OCI-LY1 (cell line): ENCODE results near the gene LRCH3.

Source experiments
- CTCF ChIP-seq: fragments of 200-600 bp; sonication (generic), shearing (Covaris generic); IDR thresholded peaks from 2 replicates; pipeline ENCODE4 v1.5.1; 2017; ENCODE audit warnings: mild to moderate bottlenecking, antibody characterized with exemption, low read length, moderate library complexity, mixed read lengths
- EZH2 ChIP-seq: fragments of 200-600 bp; sonication (generic), shearing (Covaris generic); IDR thresholded peaks from 2 replicates; pipeline ENCODE4 v1.8.0; 2017; ENCODE audit warnings: borderline replicate concordance, mixed run types, mild to moderate bottlenecking, antibody characterized with exemption, low read length, moderate library complexity, mixed read lengths

- TF ChIP-seq CTCF, result no peak
- TF ChIP-seq EZH2, result no peak
Measured at GRCh38 chr3:197796087-197796486, 5.0 kb downstream of the LRCH3 start.
